Measurements from ENCODE around the gene ZNRF2.
"Not testable (repeated sequence)": the region's sequence is repeated elsewhere in the genome, so short reads cannot be mapped to it uniquely, and the experiment has no call there.

Gene ZNRF2

DNA sequence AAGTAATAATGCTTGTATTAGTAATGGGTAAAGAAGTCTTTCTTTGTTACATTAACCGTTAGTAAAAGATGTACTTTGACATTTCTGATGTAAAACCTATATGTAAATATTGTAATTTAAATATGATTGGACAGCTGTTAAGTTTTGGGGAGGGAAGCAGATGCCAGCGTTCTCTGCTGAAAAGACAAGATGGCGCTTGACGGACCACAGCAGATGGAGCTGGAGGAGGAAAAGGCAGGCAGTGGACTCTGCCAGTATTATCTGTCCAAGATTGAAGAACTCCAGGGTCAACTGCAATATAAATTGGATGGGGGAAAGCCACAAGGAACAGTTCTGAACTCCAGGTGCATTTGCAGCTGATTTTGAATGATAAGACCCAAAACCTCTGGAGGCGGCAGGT lies 86.9 kb downstream of the ZNRF2 start:
- peaks cover 6% of the 10 kb centered on the region for H3K27me3 Mint-ChIP-seq (ENCODE audit: low read depth, poor library complexity)
- no peak overlapping the region for H3K4me3 Mint-ChIP-seq
- no peaks in the 10 kb centered on the region for H3K9me3 Mint-ChIP-seq
- H3K36me3 Mint-ChIP-seq (ENCODE audit: low read depth), result no peaks in the 10 kb centered on the region
- TF ChIP-seq, protein P1, sequence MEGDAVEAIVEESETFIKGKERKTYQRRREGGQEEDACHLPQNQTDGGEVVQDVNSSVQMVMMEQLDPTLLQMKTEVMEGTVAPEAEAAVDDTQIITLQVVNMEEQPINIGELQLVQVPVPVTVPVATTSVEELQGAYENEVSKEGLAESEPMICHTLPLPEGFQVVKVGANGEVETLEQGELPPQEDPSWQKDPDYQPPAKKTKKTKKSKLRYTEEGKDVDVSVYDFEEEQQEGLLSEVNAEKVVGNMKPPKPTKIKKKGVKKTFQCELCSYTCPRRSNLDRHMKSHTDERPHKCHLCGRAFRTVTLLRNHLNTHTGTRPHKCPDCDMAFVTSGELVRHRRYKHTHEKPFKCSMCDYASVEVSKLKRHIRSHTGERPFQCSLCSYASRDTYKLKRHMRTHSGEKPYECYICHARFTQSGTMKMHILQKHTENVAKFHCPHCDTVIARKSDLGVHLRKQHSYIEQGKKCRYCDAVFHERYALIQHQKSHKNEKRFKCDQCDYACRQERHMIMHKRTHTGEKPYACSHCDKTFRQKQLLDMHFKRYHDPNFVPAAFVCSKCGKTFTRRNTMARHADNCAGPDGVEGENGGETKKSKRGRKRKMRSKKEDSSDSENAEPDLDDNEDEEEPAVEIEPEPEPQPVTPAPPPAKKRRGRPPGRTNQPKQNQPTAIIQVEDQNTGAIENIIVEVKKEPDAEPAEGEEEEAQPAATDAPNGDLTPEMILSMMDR (IDR thresholded peaks at IDR 0.05), result no peak
- no peaks in the 10 kb centered on the region for H3K4me1 Mint-ChIP-seq
- no peak for DNase-seq
- H3K27ac Mint-ChIP-seq, result no peak overlapping the region

DNA sequence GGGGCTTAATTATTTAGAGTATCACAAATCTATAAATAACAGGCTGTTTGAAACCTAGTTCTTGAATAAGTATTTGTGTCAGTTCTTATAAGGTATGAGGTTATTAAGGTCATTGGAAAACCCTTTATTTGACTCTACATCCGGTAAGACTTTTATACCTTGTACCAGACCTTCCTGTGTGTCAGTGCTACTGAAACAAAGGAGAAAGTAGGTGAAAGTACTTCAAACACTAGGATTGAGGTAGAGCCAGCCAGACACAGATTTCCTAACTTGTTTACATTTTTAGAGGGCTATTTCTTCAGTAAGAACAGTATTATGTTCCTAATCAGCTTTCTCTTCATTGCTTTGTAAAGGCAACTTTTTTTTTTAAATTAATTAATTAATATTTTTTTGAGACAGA lies 93.9 kb downstream of the ZNRF2 start:
- Mint-ChIP-seq H3K27ac (no peak overlapping the region), H3K9me3 (peaks cover 32% of the 10 kb centered on the region)

DNA sequence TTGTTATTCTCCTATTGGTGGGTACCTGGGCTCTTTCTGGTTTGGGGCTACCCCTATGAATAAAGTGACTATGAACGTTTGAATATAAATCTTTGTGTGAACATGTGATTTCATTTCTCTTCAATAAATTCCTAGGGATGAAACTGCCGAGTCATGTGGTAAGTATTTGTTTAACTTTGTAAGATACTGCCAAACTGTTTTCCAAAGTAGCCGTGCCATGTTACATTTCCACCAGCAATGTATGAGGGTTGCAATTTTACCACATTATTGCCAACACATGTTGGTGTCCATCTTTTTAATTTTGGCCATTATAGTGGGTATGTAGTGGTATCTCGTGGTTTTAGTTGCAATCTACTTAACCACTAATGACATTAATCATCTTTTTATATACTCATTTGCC lies 94.7 kb downstream of the ZNRF2 start:
- peaks cover 18% of the 10 kb centered on the region for H3K36me3 Mint-ChIP-seq (ENCODE audit: low read depth)
- DNase-seq, result no peak
- H3K4me3 Mint-ChIP-seq, result no peak overlapping the region
- H3K9me3 Mint-ChIP-seq, result peaks cover 39% of the 10 kb centered on the region
- H3K27me3 Mint-ChIP-seq (ENCODE audit: low read depth, poor library complexity), result no peaks in the 10 kb centered on the region
- no peak overlapping the region for H3K27ac Mint-ChIP-seq
- TF ChIP-seq, protein P1 (IDR thresholded peaks at IDR 0.05), result no peak
- H3K4me1 Mint-ChIP-seq, result no peaks in the 10 kb centered on the region

More for the DNA sequence above, 93.9 kb downstream of the ZNRF2 start:
- Mint-ChIP-seq H3K36me3 (ENCODE audit: low read depth) (peaks cover 18% of the 10 kb centered on the region), H3K4me1 (no peaks in the 10 kb centered on the region), H3K27me3 (ENCODE audit: low read depth, poor library complexity) (no peaks in the 10 kb centered on the region), H3K4me3 (no peak overlapping the region)
- TF ChIP-seq, protein P1 (IDR thresholded peaks at IDR 0.05), result no peak
- DNase-seq, result no peak

DNA sequence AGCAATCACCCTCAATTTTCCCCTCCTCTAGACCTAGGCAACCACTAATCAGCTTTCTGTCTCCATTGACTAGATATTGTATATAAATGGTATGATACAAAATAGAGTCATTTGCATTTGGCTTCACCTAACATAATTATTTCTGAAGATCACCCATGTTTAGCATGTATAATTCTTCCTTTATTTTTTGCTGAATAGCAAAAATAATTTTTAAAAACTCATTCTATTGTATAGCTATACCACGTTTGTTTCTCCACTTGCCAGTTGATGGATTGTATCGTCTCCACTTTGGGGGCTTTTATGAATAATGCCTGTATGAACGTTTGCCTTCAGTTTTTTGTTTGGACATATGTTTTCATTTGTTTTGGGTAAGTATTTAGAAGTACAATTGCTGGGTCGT lies 95.3 kb downstream of the ZNRF2 start:
- H3K9me3 Mint-ChIP-seq, result peaks cover 44% of the 10 kb centered on the region

DNA sequence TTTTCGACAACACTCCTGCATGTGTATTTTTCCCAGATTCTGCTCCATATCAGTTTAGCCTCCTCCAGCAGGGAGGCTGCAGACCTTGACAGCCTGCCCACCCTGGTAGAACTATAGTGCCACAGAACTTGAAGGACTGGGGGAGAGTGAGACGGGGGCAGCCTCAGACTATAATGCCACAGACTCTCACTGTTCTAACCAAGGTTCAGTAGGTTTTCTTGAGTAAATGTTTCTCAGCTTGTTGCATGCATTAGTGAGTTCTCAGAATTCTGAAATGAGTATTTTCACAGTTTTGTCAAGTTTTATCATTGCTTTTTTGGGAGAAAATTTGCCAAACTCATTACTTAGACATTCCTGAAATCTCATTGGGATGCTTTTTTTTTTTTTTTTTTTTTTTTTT lies 95.9 kb downstream of the ZNRF2 start:
- H3K4me1 Mint-ChIP-seq, result no peaks in the 10 kb centered on the region
- peaks cover 18% of the 10 kb centered on the region for H3K36me3 Mint-ChIP-seq (ENCODE audit: low read depth)
- no peak overlapping the region for H3K27ac Mint-ChIP-seq
- TF ChIP-seq, protein P1 (IDR thresholded peaks at IDR 0.05), result no peak
- H3K4me3 Mint-ChIP-seq, result no peak overlapping the region
- H3K9me3 Mint-ChIP-seq, result peaks cover 44% of the 10 kb centered on the region
- no peak for DNase-seq
- H3K27me3 Mint-ChIP-seq (ENCODE audit: low read depth, poor library complexity), result no peaks in the 10 kb centered on the region

More for the DNA sequence above, 95.3 kb downstream of the ZNRF2 start:
- Mint-ChIP-seq H3K4me1 (no peaks in the 10 kb centered on the region), H3K36me3 (ENCODE audit: low read depth) (peaks cover 18% of the 10 kb centered on the region), H3K27me3 (ENCODE audit: low read depth, poor library complexity) (no peaks in the 10 kb centered on the region), H3K27ac (no peak overlapping the region), H3K4me3 (no peak overlapping the region)
- TF ChIP-seq, protein P1 (IDR thresholded peaks at IDR 0.05), result no peak
- no peak for DNase-seq

DNA sequence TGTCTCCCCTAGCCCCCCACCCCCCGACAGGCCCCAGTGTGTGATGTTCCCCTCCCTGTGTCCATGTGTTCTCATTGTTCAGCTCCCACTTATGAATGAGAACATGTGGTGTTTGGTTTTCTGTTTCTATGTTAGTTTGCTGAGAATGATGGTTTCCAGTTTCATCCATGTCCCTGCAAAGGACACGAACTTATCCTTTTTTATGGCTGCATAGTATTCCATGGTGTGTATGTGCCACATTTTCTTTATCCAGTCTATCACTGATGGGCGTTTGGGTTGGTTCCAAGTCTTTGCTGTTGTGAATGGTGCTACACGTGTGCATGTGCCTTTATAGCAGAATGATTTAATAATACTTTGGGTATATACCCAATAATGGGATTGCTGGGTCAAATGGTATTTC lies 96.4 kb downstream of the ZNRF2 start:
- DNase-seq; H3K27me3 Mint-ChIP-seq (ENCODE audit: low read depth, poor library complexity); H3K27ac Mint-ChIP-seq; H3K4me1 Mint-ChIP-seq; H3K4me3 Mint-ChIP-seq: not testable (repeated sequence)
- Mint-ChIP-seq H3K9me3 (peaks cover 44% of the 10 kb centered on the region), H3K36me3 (ENCODE audit: low read depth) (peaks cover 18% of the 10 kb centered on the region)
